ENCODE measurements around the gene NUP54. TPM values are rescaled to one million over a fixed set of nuclear protein-coding genes. Genes with fewer than 3 reads are reported as not detected.
A peak's percentile ranks its signal among the peaks of the same experiment; 100 is the strongest.

The NUP54 gene
- total and polyA plus RNA-seq, 9 of the 15 experiments (the other 6 are each of a cell fraction or from before 2014, with no cell fraction given) = 29.6 to 115 (median 67.7) TPM

- CTCF ChIA-PET (ENCODE audit: low intra/inter-chr PET ratio) = no interaction called here
- peak; percentile 56 for TF ChIP-seq ZFP36 (IDR thresholded peaks at IDR 0.05; ENCODE audit: low read depth, low read length, partially characterized antibody)
- TF ChIP-seq SPI1 (IDR thresholded peaks at IDR 0.05; ENCODE audit: borderline replicate concordance, low read depth, low read length) = no peak
- TF ChIP-seq RBM25 (IDR thresholded peaks at IDR 0.05; ENCODE audit: low read depth, low read length, severe bottlenecking) = peak; percentile 79
- Histone ChIP-seq H3K36me3 (ENCODE audit: control insufficient read depth, insufficient read depth, low read length) (peaks cover 29% of the 10 kb centered on the region; the same call in 2 of the 3 replicates), H2AFZ (ENCODE audit: low read depth, low read length) (no peak overlapping the region), H3K9ac (ENCODE audit: insufficient read depth in 1 of 2, low read depth in 2 of 2, low read length in 2 of 2) (no peak overlapping the region), H3K79me2 (ENCODE audit: control insufficient read depth, insufficient read depth, low read length) (no peaks in the 10 kb centered on the region), H3K27ac (ENCODE audit: extremely low read depth, low read depth, low read length) (no peak overlapping the region), H4K20me1 (replicated peaks; ENCODE audit: control insufficient read depth, insufficient read depth, low read length) (no peaks in the 10 kb centered on the region), H3K9me3 (replicated peaks; ENCODE audit: control insufficient read depth, insufficient read depth, low read depth, low read length) (no peaks in the 10 kb centered on the region), H3K9me1 (ENCODE audit: control insufficient read depth, insufficient read depth, low read length) (no peaks in the 10 kb centered on the region), H3K4me2 (ENCODE audit: insufficient read depth, low read length) (no peak overlapping the region), H3K4me1 (replicated peaks in 1 of 2; ENCODE audit: control insufficient read depth in 2 of 2, insufficient read depth in 2 of 2, low read length in 2 of 2) (peaks cover 0 to 5% of the 10 kb centered on the region in 2 experiments; a peak in 3 of 5 replicates), H3K27me3 (ENCODE audit: control insufficient read depth in 2 of 2, insufficient read depth in 2 of 2, low read length in 2 of 2) (no peaks in the 10 kb centered on the region), H3K4me3 (no peak overlapping the region)
- no peak for DNase-seq (ENCODE audit: extremely low read depth in 1 of 4, low spot score in 3 of 4)
- no TSS peak for BruUV-seq (replicated peaks)
- POLR2A ChIA-PET = no interaction called here
- no peak for FAIRE-seq
- no peak for ATAC-seq
- in situ Hi-C loops (cut with MboI) (no loop called here), intact Hi-C loops (cut with micrococcal nuclease) (no loop called here)
- WGBS (ENCODE audit: insufficient coverage, low coverage, missing lambda C conversion rate) = 56% methylated on average over 1 of the region's 1 CpG
Observed at GRCh38 chr4:76175336-76175735, 27.1 kb upstream of the NUP54 start.

GRCh38 chr4:76174216-76174615 lies 26.0 kb upstream of the NUP54 start:
- no peak for ATAC-seq
- Histone ChIP-seq H3K4me1 (replicated peaks in 1 of 2; ENCODE audit: control insufficient read depth in 2 of 2, insufficient read depth in 2 of 2, low read length in 2 of 2) (no peaks in the 10 kb centered on the region), H3K4me3 (no peak overlapping the region), H3K27ac (ENCODE audit: extremely low read depth, low read depth, low read length) (no peak overlapping the region), H3K9ac (ENCODE audit: insufficient read depth in 1 of 2, low read depth in 2 of 2, low read length in 2 of 2) (no peak overlapping the region), H3K4me2 (ENCODE audit: insufficient read depth, low read length) (no peak overlapping the region), H3K36me3 (ENCODE audit: control insufficient read depth, insufficient read depth, low read length) (peaks cover 32% of the 10 kb centered on the region; the same call in 2 of the 3 replicates), H3K9me3 (replicated peaks; ENCODE audit: control insufficient read depth, insufficient read depth, low read depth, low read length) (no peaks in the 10 kb centered on the region), H3K79me2 (ENCODE audit: control insufficient read depth, insufficient read depth, low read length) (no peaks in the 10 kb centered on the region), H4K20me1 (replicated peaks; ENCODE audit: control insufficient read depth, insufficient read depth, low read length) (no peaks in the 10 kb centered on the region), H2AFZ (ENCODE audit: low read depth, low read length) (no peak overlapping the region), H3K27me3 (ENCODE audit: control insufficient read depth in 2 of 2, insufficient read depth in 2 of 2, low read length in 2 of 2) (no peaks in the 10 kb centered on the region), H3K9me1 (ENCODE audit: control insufficient read depth, insufficient read depth, low read length) (no peaks in the 10 kb centered on the region)
- ChIA-PET CTCF (ENCODE audit: low intra/inter-chr PET ratio) (no interaction called here), POLR2A (no interaction called here)
- TF ChIP-seq CCNT2 (IDR thresholded peaks at IDR 0.05; ENCODE audit: borderline replicate concordance, extremely low read depth, insufficient read length, low read depth, low read length) (no peak), ZNF668 (CRISPR knock-in tag; IDR thresholded peaks at IDR 0.05) (no peak), BRD9 (IDR thresholded peaks at IDR 0.05; ENCODE audit: low read depth, partially characterized antibody) (no peak), SMARCA5 (IDR thresholded peaks at IDR 0.05) (no peak), ZNF518B (CRISPR knock-in tag; IDR thresholded peaks at IDR 0.05) (no peak), ZC3H8 (IDR thresholded peaks at IDR 0.05) (no peak), HDAC6 (IDR thresholded peaks at IDR 0.05; ENCODE audit: low read depth, low read length) (no peak)
- intact Hi-C loops (cut with micrococcal nuclease) = no loop called here
- no TSS peak for BruUV-seq (replicated peaks)
- in situ Hi-C loops (cut with MboI) = no loop called here
- no peak for DNase-seq (ENCODE audit: extremely low read depth in 1 of 4, low spot score in 3 of 4)
- WGBS (ENCODE audit: insufficient coverage, low coverage, missing lambda C conversion rate) = 78% methylated on average over 6 of the region's 6 CpGs
- no peak for FAIRE-seq

Measured in K562 (cell line).